Measurements from ENCODE around the gene SLC6A19. TPM values are rescaled to one million over a fixed set of nuclear protein-coding genes. Genes with fewer than 3 reads are reported as not detected.

SLC6A19 gene
- polyA plus RNA-seq, 1 experiment: not detected

- TF ChIP-seq CTCF (IDR thresholded peaks at IDR 0.05; ENCODE audit: insufficient read depth, low read depth, low read length): no peak
- ChIA-PET CTCF (no interaction called here), POLR2A (no interaction called here)
- Histone ChIP-seq H3K36me3 (ENCODE audit: control insufficient read depth, insufficient read depth, low read length) (no peaks in the 10 kb centered on the region), H3K4me3 (ENCODE audit: low read depth, low read length) (no peak overlapping the region), H3K27me3 (ENCODE audit: control insufficient read depth, insufficient read depth, low read length) (no peaks in the 10 kb centered on the region; the same call in 1 of the 2 replicates)
- no peak for DNase-seq (ENCODE audit: low read depth)
Observed at GRCh38 chr5:1223278-1223670, 21.9 kb downstream of the SLC6A19 start.

GRCh38 chr5:1224631-1225030 is 23.2 kb downstream of the SLC6A19 start:
- CTCF ChIA-PET: no interaction called here
- DNase-seq (ENCODE audit: low read depth): no peak
- no peaks in the 10 kb centered on the region for H3K36me3 ChIP-seq (ENCODE audit: control insufficient read depth, insufficient read depth, low read length)
- POLR2A ChIA-PET: no interaction called here
- no peak overlapping the region for H3K4me3 ChIP-seq (ENCODE audit: low read depth, low read length)
- TF ChIP-seq CTCF (IDR thresholded peaks at IDR 0.05; ENCODE audit: insufficient read depth, low read depth, low read length): no peak
- peaks cover 2% of the 10 kb centered on the region for H3K27me3 ChIP-seq (ENCODE audit: control insufficient read depth, insufficient read depth, low read length)

GRCh38 chr5:1225081-1225480 is 23.7 kb downstream of the SLC6A19 start, which contains the start of gene SLC6A18:
Gene SLC6A18 (plus strand): TSS chr5:1225381. CDS start chr5:1225478, 97 bp downstream.
- no peak for TF ChIP-seq CTCF (IDR thresholded peaks at IDR 0.05; ENCODE audit: insufficient read depth, low read depth, low read length)
- no peaks in the 10 kb centered on the region for H3K36me3 ChIP-seq (ENCODE audit: control insufficient read depth, insufficient read depth, low read length)
- ChIA-PET POLR2A (no interaction called here), CTCF (no interaction called here)
- peaks cover 2% of the 10 kb centered on the region for H3K27me3 ChIP-seq (ENCODE audit: control insufficient read depth, insufficient read depth, low read length)
- H3K4me3 ChIP-seq (ENCODE audit: low read depth, low read length): no peak within 1 kb of the TSS
- no peak for DNase-seq (ENCODE audit: low read depth)

GRCh38 chr5:1226231-1226630 is 24.8 kb downstream of the SLC6A19 start:
- no peak for DNase-seq (ENCODE audit: low read depth)
- ChIA-PET POLR2A (no interaction called here), CTCF (no interaction called here)
- Histone ChIP-seq H3K36me3 (ENCODE audit: control insufficient read depth, insufficient read depth, low read length) (no peaks in the 10 kb centered on the region), H3K27me3 (ENCODE audit: control insufficient read depth, insufficient read depth, low read length) (peaks cover 2% of the 10 kb centered on the region), H3K4me3 (ENCODE audit: low read depth, low read length) (no peak overlapping the region)
- no peak for TF ChIP-seq CTCF (IDR thresholded peaks at IDR 0.05; ENCODE audit: insufficient read depth, low read depth, low read length)

- no peak for TF ChIP-seq CTCF (IDR thresholded peaks at IDR 0.05; ENCODE audit: insufficient read depth, low read depth, low read length)
- no peaks in the 10 kb centered on the region for H3K36me3 ChIP-seq (ENCODE audit: control insufficient read depth, insufficient read depth, low read length)
- DNase-seq (ENCODE audit: low read depth): no peak
- POLR2A ChIA-PET: no interaction called here
- H3K4me3 ChIP-seq (ENCODE audit: low read depth, low read length): no peak overlapping the region
- CTCF ChIA-PET: no interaction called here
- H3K27me3 ChIP-seq (ENCODE audit: control insufficient read depth, insufficient read depth, low read length): peaks cover 2% of the 10 kb centered on the region
Observed at GRCh38 chr5:1226839-1227581, 25.6 kb downstream of the SLC6A19 start.

Measured in BJ (cell line).